Activated CD4-positive, alpha-beta memory T cell treated with anti-CD3 and anti-CD28 coated beads, Interleukin-2, amount 10 ng/mL, durations not matched to agents 7 days and 5 days (primary cell): ENCODE results near the gene PTPN11. TPM values are rescaled to one million over a fixed set of nuclear protein-coding genes. Genes with fewer than 3 reads are reported as not detected.
A peak's percentile ranks its signal among the peaks of the same experiment; 100 is the strongest.
"Not testable (repeated sequence)": the region's sequence is repeated elsewhere in the genome, so short reads cannot be mapped to it uniquely, and the experiment has no call there.

Experiments used
- CTCF ChIA-PET: fragments of 350-600 bp; sonication (Branson Sonifier 250); formaldehyde crosslinking; loops from one replicate; lab custom pipeline; 2021; ENCODE audit warnings: antibody characterized with exemption, inconsistent platforms; lab: Charles Lee
- POLR2A ChIA-PET: fragments of 350-600 bp; sonication (Branson Sonifier 250); formaldehyde crosslinking; loops from one replicate; lab custom pipeline; 2021; ENCODE audit warnings: antibody characterized with exemption; lab: Charles Lee
- DNase-seq: peaks from one replicate; pipeline ENCODE4 v3.0.0-alpha.2; 2020
- H3K27ac Mint-ChIP-seq: one replicate; pipeline ENCODE4 v1.8.0; 2021; ENCODE audit warnings: mild to moderate bottlenecking, mixed read lengths
- H3K27me3 Mint-ChIP-seq: one replicate; pipeline ENCODE4 v1.8.0; 2021; ENCODE audit warnings: mixed read lengths
- H3K36me3 Mint-ChIP-seq: one replicate; pipeline ENCODE4 v1.8.0; 2021; ENCODE audit warnings: low read depth, mixed read lengths
- H3K4me1 Mint-ChIP-seq: one replicate; pipeline ENCODE4 v1.8.0; 2021; ENCODE audit warnings: mixed read lengths
- H3K4me3 Mint-ChIP-seq: one replicate; pipeline ENCODE4 v1.8.0; 2021; ENCODE audit warnings: mild to moderate bottlenecking, mixed read lengths
- H3K9me3 Mint-ChIP-seq: one replicate; pipeline ENCODE4 v1.8.0; 2021; ENCODE audit warnings: mixed read lengths
- total RNA-seq, 2 experiments: library from RNA; stranded (reverse); gene quantifications; one replicate each; pipeline ENCODE4 v1.2.3, GENCODE V29; 2021

Gene PTPN11
- total RNA-seq, 2 experiments from 2014 or later: 88.1 to 92.3 TPM

DNA sequence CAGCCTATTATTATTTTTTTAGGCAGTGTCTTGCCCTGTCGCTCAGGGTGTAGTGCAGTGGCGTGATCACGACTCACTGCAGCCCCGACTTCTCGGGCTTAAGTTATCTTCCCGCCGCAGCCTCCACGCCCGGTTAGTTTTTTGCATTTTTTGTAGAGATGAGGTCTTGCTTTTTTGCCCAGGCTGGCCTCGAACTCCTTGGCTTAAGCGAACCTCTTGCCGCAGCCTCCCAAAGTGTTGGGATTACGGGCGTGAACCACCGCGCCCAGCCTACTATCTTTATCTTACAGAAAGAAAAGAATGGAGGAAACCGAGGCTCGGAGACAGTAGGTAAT lies 507 bp upstream of the PTPN11 start:
- peaks cover 41% of the 10 kb centered on the region for H3K4me1 Mint-ChIP-seq
- ChIA-PET POLR2A (interaction anchor here (0.7 to 2.5 kb wide), 10 partner anchors 8 to 733 kb away, joined by 3 to 10 read pairs (median 4); partner anchors contain the start of genes ERP29, OAS2 and TMEM116), CTCF (interaction anchor here (0.8 kb wide), 1 partner anchor 17 kb away, joined by 3 read pairs; no protein-coding TSS in a partner anchor)

DNA sequence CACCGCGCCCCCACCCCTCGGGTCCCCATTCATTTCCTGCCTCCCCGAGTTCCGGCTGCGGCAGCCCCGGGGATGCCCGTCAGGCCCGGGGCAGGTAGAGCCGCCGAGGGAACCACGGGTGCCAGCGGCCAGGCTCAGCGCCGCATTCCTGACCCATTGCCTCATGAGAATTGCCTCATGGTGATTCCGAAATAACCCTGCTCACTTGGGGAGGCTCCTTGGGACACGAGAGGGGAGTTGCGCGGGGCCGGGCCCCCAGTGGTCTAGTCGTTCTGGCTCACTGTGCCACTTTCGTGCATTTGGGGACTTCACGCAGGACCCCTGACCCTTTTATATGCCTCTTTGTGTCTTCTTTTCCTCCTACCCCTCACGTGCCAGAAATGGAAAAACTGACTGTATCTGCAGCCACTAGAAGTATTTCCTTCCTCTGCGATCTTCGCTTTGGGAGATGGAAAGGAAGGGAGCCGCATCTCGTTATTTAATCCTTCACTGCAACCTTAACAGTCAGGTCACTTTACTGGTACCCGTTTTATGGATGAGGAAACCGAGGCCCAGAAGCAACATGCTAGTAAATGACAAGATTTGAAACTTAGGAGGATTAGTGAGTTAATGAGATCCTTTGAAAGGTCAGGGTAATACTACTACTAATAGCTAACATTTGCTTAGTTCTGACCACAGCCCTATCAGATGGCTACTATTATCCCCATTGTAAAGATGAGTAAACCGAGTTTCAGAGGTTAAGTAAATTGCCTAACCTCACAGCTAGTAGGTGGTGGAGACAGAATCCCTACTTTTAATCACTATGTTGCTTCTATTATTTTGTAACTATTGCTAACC lies 768 bp downstream of the PTPN11 start:
- peak overlapping the region; percentile 86 for H3K4me3 Mint-ChIP-seq
- POLR2A ChIA-PET: interaction anchor here (0.6 to 2.5 kb wide), 12 partner anchors 9 to 734 kb away, joined by 3 to 10 read pairs (median 4); partner anchors contain the start of genes ERP29, OAS2 and TMEM116
- peak; percentile 63 for DNase-seq
- CTCF ChIA-PET: interaction anchor here (0.6 kb wide), 1 partner anchor 16 kb away, joined by 3 read pairs; no protein-coding TSS in a partner anchor
- H3K27ac Mint-ChIP-seq: peak overlapping the region; percentile 86
- H3K36me3 Mint-ChIP-seq: peaks cover 23% of the 10 kb centered on the region
- no peaks in the 10 kb centered on the region for H3K9me3 Mint-ChIP-seq
- peaks cover 47% of the 10 kb centered on the region for H3K4me1 Mint-ChIP-seq
- H3K27me3 Mint-ChIP-seq: peaks cover 2% of the 10 kb centered on the region

More for the DNA sequence above, 507 bp upstream of the PTPN11 start:
- Mint-ChIP-seq H3K4me3 (peak overlapping the region; percentile 82), H3K27me3 (peaks cover 2% of the 10 kb centered on the region), H3K9me3 (no peaks in the 10 kb centered on the region), H3K27ac (peak overlapping the region; percentile 89), H3K36me3 (peaks cover 17% of the 10 kb centered on the region)
- DNase-seq: no peak

DNA sequence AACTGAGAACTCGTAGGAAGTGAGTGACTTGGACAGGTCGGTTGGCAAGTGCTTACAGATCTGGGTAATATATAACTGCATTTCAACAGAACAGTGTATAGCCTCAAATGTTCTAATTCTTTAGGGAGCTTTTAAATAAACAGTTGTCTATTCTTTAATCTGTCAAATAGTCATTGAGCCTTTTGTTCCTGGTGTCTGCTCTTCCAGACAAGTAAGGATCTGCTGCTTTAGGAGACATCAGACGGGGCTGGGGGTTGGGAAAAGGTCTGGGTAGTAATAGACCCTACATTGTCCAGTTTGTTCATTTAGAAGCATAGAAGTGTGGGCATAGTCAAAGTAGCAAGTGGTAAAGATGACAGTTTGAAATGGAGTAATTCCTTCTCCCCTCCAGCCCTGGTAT lies 2.0 kb downstream of the PTPN11 start:
- POLR2A ChIA-PET: interaction anchor here (0.9 kb wide), 1 partner anchor 290 kb away, joined by 3 read pairs; no protein-coding TSS in a partner anchor
- H3K27me3 Mint-ChIP-seq: no peaks in the 10 kb centered on the region
- no peak for DNase-seq
- H3K9me3 Mint-ChIP-seq: no peaks in the 10 kb centered on the region
- peaks cover 25% of the 10 kb centered on the region for H3K36me3 Mint-ChIP-seq
- peak overlapping the region; percentile 86 for H3K4me3 Mint-ChIP-seq
- H3K4me1 Mint-ChIP-seq: peaks cover 54% of the 10 kb centered on the region
- CTCF ChIA-PET: no interaction called here
- H3K27ac Mint-ChIP-seq: no peak overlapping the region

DNA sequence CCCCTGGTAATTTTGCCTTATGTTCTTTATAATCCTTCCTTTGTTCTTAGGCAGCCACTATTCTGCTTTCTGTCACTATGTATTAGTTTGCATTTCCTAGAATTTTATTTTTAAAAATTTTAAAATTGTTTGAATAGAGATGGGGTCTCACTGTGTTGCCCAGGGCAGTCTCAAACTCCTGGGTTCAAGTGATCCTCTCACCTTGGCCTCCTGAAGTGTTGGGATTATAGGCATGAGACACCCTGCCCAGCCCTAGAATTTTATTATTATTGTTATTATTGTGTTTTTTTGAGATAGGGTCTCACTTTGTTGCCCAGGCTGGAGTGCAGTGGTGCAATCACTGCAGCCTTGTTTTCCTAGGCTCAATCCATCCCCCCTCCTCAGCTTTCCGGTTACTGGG lies 2.6 kb downstream of the PTPN11 start:
- Mint-ChIP-seq H3K9me3 (no peaks in the 10 kb centered on the region), H3K27me3 (no peaks in the 10 kb centered on the region), H3K4me3 (no peak overlapping the region), H3K36me3 (peaks cover 28% of the 10 kb centered on the region), H3K27ac (no peak overlapping the region), H3K4me1 (peaks cover 59% of the 10 kb centered on the region)
- DNase-seq: no peak
- ChIA-PET POLR2A (no interaction called here), CTCF (no interaction called here)

DNA sequence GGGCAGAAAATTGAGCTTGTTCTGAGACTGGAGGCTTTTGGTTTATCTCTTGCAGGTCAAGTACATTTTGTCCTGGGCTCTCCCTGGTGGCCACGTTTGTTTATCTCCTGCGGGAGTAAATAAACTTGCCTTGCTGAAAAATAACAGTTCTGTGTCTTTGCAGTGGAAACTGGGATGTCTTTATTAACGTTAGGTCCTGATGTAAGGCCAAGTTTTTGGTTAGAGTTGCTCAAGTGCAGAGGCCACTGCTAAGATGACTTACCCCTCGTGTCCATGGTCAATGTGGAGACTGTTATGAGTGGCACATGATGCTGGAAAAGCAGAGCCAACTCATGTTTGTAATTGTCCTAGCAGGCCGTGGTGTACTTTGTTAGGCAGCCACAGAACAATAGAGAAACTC lies 3.8 kb downstream of the PTPN11 start:
- Mint-ChIP-seq H3K27ac (no peak overlapping the region), H3K36me3 (peaks cover 28% of the 10 kb centered on the region), H3K27me3 (no peaks in the 10 kb centered on the region), H3K9me3 (no peaks in the 10 kb centered on the region), H3K4me3 (no peak overlapping the region), H3K4me1 (peaks cover 54% of the 10 kb centered on the region)
- ChIA-PET CTCF (no interaction called here), POLR2A (no interaction called here)
- no peak for DNase-seq

DNA sequence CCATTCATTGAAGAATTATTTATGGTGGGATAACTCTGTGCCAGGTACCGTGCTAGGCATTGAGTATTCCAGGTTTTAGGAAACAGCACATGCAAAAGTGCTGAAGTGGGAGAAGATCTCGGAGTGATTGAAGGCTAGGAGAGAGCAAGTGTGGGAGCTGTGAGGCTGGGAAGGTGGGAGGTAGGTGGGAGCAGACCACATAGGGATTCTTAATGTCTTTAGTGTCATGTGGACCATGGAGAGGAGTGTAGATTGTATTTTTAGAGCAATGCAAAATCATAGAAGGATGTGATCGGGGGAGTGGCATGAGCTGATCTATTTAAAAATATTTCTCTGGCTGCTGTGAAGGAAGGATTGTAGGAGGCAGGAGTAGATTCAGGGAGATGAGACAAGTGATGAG lies 5.4 kb downstream of the PTPN11 start:
- H3K9me3 Mint-ChIP-seq: no peaks in the 10 kb centered on the region
- H3K4me3 Mint-ChIP-seq: no peak overlapping the region
- H3K27ac Mint-ChIP-seq: no peak overlapping the region
- CTCF ChIA-PET: no interaction called here
- DNase-seq: no peak
- POLR2A ChIA-PET: no interaction called here
- peaks cover 54% of the 10 kb centered on the region for H3K4me1 Mint-ChIP-seq
- H3K36me3 Mint-ChIP-seq: peaks cover 27% of the 10 kb centered on the region
- H3K27me3 Mint-ChIP-seq: no peaks in the 10 kb centered on the region

DNA sequence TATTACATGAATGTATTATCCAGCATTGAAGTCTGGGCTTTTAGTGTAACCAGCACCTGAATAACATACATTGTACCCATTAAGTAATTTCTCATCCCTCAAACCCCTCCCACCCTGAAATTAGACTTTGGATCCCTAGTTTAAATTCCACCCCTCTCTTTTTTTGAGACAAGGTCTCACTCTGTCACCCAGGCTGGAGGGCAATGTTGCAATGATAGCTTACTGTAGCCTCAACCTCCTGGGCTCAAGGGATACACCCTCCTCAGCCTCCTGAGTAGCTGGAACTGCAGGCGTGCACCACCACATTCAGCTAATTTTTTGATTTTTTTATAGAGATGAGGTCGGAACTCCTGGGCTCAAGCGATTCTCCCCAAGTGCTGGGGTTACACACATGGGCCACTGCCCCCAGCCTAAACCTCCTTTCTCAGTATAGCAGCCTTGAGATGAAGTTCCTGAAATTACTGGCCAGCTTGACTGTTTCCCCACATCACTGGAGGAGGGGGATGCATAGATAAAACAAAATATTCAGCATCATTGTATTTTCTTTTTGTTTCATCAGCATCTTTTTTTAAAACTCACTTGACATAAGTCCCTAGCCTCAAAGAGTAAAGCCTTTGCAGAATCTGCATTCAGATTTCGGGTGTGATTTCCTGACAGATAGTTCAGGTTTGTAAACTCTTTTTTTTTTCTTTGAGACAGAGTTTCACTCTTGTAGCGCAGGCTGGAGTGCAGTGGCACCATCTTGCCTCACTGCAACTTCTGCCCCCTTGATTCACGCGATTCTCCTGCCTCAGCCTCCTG lies 7.0 kb downstream of the PTPN11 start:
- DNase-seq: no peak
- Mint-ChIP-seq H3K27ac (peak overlapping the region; percentile 3), H3K36me3 (peaks cover 27% of the 10 kb centered on the region), H3K4me1 (peaks cover 48% of the 10 kb centered on the region), H3K27me3 (no peaks in the 10 kb centered on the region), H3K9me3 (no peaks in the 10 kb centered on the region), H3K4me3 (no peak overlapping the region)
- POLR2A ChIA-PET: interaction anchor here (0.9 kb wide), 1 partner anchor 39 kb away, joined by 4 read pairs; no protein-coding TSS in a partner anchor
- CTCF ChIA-PET: no interaction called here

DNA sequence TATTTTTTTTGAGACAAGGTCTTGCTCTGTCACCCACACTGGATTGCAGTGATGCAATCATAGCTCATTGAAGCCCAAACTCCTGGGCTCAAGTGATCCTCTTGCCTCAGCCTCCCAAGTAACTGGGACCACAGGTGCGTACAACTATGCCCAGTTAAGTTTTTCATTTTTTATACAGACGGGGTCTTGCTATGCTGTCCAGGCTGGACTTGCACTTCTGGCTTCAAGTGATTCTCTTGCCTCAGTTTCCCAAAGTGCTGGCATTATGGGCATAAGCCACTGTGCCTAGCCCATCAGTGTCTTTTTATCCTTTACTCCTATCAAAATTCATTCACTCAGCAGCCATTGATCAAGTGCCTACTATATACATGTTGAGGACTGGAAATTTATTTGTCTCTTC lies 9.0 kb downstream of the PTPN11 start:
- Mint-ChIP-seq H3K4me3 (no peak overlapping the region), H3K9me3 (no peaks in the 10 kb centered on the region), H3K4me1 (peaks cover 43% of the 10 kb centered on the region), H3K36me3 (peaks cover 29% of the 10 kb centered on the region), H3K27ac (no peak overlapping the region), H3K27me3 (no peaks in the 10 kb centered on the region)
- ChIA-PET POLR2A (no interaction called here), CTCF (no interaction called here)
- DNase-seq: no peak

DNA sequence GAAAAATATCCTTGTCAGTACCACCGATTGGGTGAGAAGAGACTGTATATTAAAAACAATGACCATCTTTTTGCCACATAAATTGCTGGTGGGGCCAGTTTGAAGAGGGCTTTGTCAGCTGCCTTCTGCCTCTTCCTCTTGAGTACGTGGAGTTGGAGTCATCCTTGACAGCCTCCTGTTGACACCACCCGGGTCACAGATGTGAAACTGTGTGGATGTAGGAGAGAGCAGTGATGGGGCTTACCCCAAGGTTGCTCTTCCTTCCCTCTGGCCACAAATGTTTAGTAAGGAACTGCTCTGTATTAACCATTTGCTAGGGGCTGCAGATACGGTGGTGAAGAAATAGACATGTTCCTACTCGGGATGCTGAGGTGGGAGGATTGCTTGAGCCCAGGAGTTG lies 12.2 kb downstream of the PTPN11 start:
- Mint-ChIP-seq H3K4me3 (no peak overlapping the region), H3K4me1 (peaks cover 25% of the 10 kb centered on the region), H3K36me3 (peaks cover 16% of the 10 kb centered on the region), H3K27me3 (no peaks in the 10 kb centered on the region), H3K9me3 (no peaks in the 10 kb centered on the region), H3K27ac (no peak overlapping the region)
- no peak for DNase-seq
- ChIA-PET POLR2A (no interaction called here), CTCF (interaction anchor here (0.9 kb wide), 1 partner anchor 29 kb away, joined by 3 read pairs; no protein-coding TSS in a partner anchor)

DNA sequence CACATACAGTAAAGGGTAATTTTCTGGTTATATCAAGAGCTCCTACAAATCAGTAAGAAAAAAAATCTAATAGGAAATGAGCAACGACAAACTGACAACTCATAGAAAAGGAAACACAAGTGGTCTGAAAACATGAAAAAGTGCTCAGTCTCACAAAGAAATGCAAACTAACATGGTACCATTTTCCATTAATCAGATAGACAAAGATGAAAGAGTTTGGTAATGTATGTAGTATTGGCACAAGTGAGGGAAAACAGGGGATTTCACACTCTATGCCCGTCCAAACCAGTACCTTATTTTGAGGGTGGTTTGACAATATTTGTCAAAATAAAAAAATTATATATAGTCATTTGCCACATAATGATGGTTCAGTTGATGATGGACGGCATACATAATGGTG lies 13.2 kb downstream of the PTPN11 start:
- CTCF ChIA-PET: interaction anchor here (0.7 to 0.9 kb wide), 2 partner anchors 15 to 41 kb away, joined by 3 to 7 read pairs; no protein-coding TSS in a partner anchor
- Mint-ChIP-seq H3K27me3 (no peaks in the 10 kb centered on the region), H3K4me1 (peaks cover 21% of the 10 kb centered on the region), H3K4me3 (no peak overlapping the region), H3K27ac (no peak overlapping the region), H3K9me3 (no peaks in the 10 kb centered on the region), H3K36me3 (peaks cover 16% of the 10 kb centered on the region)
- POLR2A ChIA-PET: no interaction called here
- DNase-seq: no peak

DNA sequence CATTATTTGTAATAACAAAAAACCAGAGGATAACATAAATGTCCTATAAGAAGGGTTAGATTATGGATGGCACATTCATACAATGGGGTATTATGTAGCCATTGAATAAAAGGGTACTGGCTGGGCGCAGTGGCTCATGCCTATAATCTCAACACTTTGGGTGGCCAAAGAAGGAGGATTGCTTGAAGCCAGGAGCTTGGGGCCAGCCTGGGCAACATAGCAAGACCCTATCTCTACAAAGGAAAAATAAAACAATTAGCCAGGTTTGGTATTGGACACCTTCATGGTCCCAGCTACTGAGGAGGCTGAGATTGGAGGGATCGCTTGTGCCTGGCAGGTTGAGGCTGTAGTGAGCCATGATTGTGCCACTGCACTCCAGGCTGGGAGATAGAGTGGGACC lies 14.8 kb downstream of the PTPN11 start:
- Mint-ChIP-seq H3K27ac (no peak overlapping the region), H3K4me1 (peaks cover 21% of the 10 kb centered on the region), H3K4me3 (no peak overlapping the region), H3K36me3 (peaks cover 11% of the 10 kb centered on the region), H3K9me3 (no peaks in the 10 kb centered on the region), H3K27me3 (no peaks in the 10 kb centered on the region)
- POLR2A ChIA-PET: no interaction called here
- CTCF ChIA-PET: no interaction called here
- DNase-seq: no peak

DNA sequence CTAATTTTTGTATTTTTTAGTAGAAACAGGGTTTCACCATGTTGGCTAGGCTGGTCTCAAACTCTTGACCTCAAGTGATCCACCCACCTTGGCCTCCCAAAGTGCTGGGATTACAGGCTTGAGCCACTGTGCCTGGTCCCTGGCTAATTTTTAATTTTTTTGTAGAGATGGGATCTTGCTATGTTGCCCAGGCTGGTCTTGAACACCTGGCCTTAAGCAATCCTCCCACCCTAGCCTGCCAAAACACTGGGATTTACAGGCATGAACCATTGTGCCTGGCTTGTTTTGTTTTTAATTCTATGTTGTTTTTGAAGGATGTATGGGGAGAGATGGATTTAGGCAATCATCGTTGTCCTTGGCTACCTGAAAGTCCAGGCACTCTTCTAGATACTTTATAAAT lies 19.9 kb downstream of the PTPN11 start:
- H3K36me3 Mint-ChIP-seq, H3K4me1 Mint-ChIP-seq, H3K4me3 Mint-ChIP-seq, H3K9me3 Mint-ChIP-seq, DNase-seq, H3K27me3 Mint-ChIP-seq, CTCF ChIA-PET, POLR2A ChIA-PET, H3K27ac Mint-ChIP-seq: not testable (repeated sequence)

DNA sequence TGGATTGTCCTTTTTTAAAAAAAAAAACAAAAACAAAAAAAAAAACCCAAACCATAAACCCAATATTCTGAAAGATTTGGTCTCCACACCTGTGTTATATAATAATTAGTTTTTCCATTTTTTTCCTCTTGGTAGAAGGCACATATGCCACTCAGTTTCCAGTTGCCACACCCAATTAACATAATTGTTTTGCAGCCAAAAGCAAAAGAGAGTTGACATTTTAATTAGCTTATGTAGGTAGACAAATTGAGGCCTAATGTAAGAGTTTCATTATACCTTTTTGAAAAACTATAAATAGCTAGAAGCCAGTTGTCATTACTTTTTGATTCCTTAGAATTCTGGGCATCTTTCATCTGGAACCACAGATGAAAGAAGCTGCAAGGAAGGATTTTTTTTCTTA lies 21.0 kb downstream of the PTPN11 start:
- Mint-ChIP-seq H3K4me3 (no peak overlapping the region), H3K9me3 (no peaks in the 10 kb centered on the region), H3K27ac (no peak overlapping the region), H3K36me3 (peaks cover 2% of the 10 kb centered on the region), H3K4me1 (peaks cover 5% of the 10 kb centered on the region), H3K27me3 (no peaks in the 10 kb centered on the region)
- ChIA-PET CTCF (no interaction called here), POLR2A (no interaction called here)
- DNase-seq: no peak
